PFSK-1 (cell line): ENCODE data around the gene NKAIN2.
A peak's percentile ranks its signal among the peaks of the same experiment; 100 is the strongest.

Experiments used
- FOXP2 ChIP-seq: optimal IDR thresholded peaks from 2 replicates; pipeline ENCODE3; 2011; ENCODE audit warnings: borderline replicate concordance, control low read depth, inconsistent platforms; ENCODE audit not compliant: insufficient read depth; ENCODE audit errors: extremely low read length, extremely low read depth
- POLR2AphosphoS5 ChIP-seq: IDR thresholded peaks from 2 replicates; pipeline ENCODE4 v1.6.1; 2012; ENCODE audit warnings: low read depth, mild to moderate bottlenecking, control low read depth, low read length, moderate library complexity
- REST ChIP-seq, 2 experiments: IDR thresholded peaks; 2 replicates each; pipeline versions ENCODE4 v1.6.1 to v1.8.0; 2011 to 2012; ENCODE audit warnings: low read depth in 2 of 2, low read length in 2 of 2, control low read depth in 1 of 2, inconsistent platforms in 1 of 2, mild to moderate bottlenecking in 1 of 2, moderate library complexity in 1 of 2; ENCODE audit not compliant: insufficient read depth in 1 of 2
- SIN3A ChIP-seq: IDR thresholded peaks from 2 replicates; pipeline ENCODE4 v1.6.1; 2012; ENCODE audit warnings: mild to moderate bottlenecking, low read length, moderate library complexity, borderline replicate concordance; ENCODE audit not compliant: insufficient read depth
- TAF1 ChIP-seq: IDR thresholded peaks from 2 replicates; pipeline ENCODE4 v1.6.1; 2012; ENCODE audit warnings: low read length, control low read depth, borderline replicate concordance; ENCODE audit not compliant: insufficient read depth

Gene NKAIN2

GRCh38 chr6:123802697-123803503, 765 bp upstream of the NKAIN2 start:
- TF ChIP-seq FOXP2, result peak; percentile 52
- no peak for TF ChIP-seq SIN3A

- no peak for TF ChIP-seq FOXP2
- TF ChIP-seq SIN3A, result no peak
- no peak for TF ChIP-seq TAF1
- no peak for TF ChIP-seq POLR2AphosphoS5
- no peak for TF ChIP-seq REST (IDR thresholded peaks at IDR 0.05; ENCODE audit: insufficient read depth in 1 of 2, low read depth in 2 of 2, low read length in 2 of 2)
Measured at GRCh38 chr6:123804014-123804786, 535 bp downstream of the NKAIN2 start.

GRCh38 chr6:123804787-123805540, 1.3 kb downstream of the NKAIN2 start:
- no peak for TF ChIP-seq POLR2AphosphoS5
- TF ChIP-seq FOXP2, result no peak
- no peak for TF ChIP-seq SIN3A
- no peak for TF ChIP-seq TAF1
- no peak for TF ChIP-seq REST (IDR thresholded peaks at IDR 0.05; ENCODE audit: insufficient read depth in 1 of 2, low read depth in 2 of 2, low read length in 2 of 2)

GRCh38 chr6:123805921-123806320, 2.3 kb downstream of the NKAIN2 start:
- TF ChIP-seq TAF1 (no peak), SIN3A (no peak), FOXP2 (no peak), POLR2AphosphoS5 (no peak), REST (IDR thresholded peaks at IDR 0.05; ENCODE audit: insufficient read depth in 1 of 2, low read depth in 2 of 2, low read length in 2 of 2) (no peak)

- TF ChIP-seq SIN3A (no peak), FOXP2 (no peak), POLR2AphosphoS5 (no peak), TAF1 (no peak), REST (IDR thresholded peaks at IDR 0.05; ENCODE audit: insufficient read depth in 1 of 2, low read depth in 2 of 2, low read length in 2 of 2) (no peak)
Measured at GRCh38 chr6:123806561-123806960, 2.9 kb downstream of the NKAIN2 start.
